GM13977 (cell line): Measurements from ENCODE around the gene GAPVD1.

Source experiments
- DNase-seq: peaks from one replicate; pipeline ENCODE4 v3.0.0; 2012; ENCODE audit warnings: low spot score
- CTCF ChIP-seq: IDR thresholded peaks from 2 replicates; pipeline ENCODE4 v1.5.1; 2012; ENCODE audit warnings: mild to moderate bottlenecking, control low read depth; ENCODE audit not compliant: insufficient read depth; ENCODE audit errors: extremely low read depth, missing control alignments
- in situ Hi-C: fragments of 300-500 bp; cut with MboI; formaldehyde crosslinking; loops from one replicate; pipeline ENCODE4 v1.12.0; 2022; ENCODE audit warnings: low sequenced_read_pairs, low pct_unique_long_range_greater_than_20kb, mixed read lengths, inconsistent platforms; ENCODE audit not compliant: unreplicated experiment

Gene GAPVD1

GRCh38 chr9:125337236-125337635 is 75.6 kb downstream of the GAPVD1 start:
- DNase-seq, result no peak
- in situ Hi-C loops, result no loop called here
- no peak for TF ChIP-seq CTCF

GRCh38 chr9:125338929-125339328 is 77.3 kb downstream of the GAPVD1 start:
- no peak for TF ChIP-seq CTCF
- no peak for DNase-seq
- in situ Hi-C loops, result no loop called here

GRCh38 chr9:125341566-125341965 is 79.9 kb downstream of the GAPVD1 start:
- no peak for DNase-seq
- in situ Hi-C loops, result no loop called here
- no peak for TF ChIP-seq CTCF

- no peak for DNase-seq
- no peak for TF ChIP-seq CTCF
- in situ Hi-C loops, result no loop called here
Observed at GRCh38 chr9:125343518-125344275, 82.1 kb downstream of the GAPVD1 start.

GRCh38 chr9:125346080-125346732 is 84.6 kb downstream of the GAPVD1 start:
- DNase-seq, result no peak
- in situ Hi-C loops, result no loop called here
- no peak for TF ChIP-seq CTCF

- DNase-seq, result no peak
- in situ Hi-C loops, result loop anchor here (25.0 kb wide), 2 partner anchors 443 to 568 kb away; partner anchors contain the start of gene OLFML2A
- TF ChIP-seq CTCF, result no peak
Observed at GRCh38 chr9:125355601-125356000, 94.0 kb downstream of the GAPVD1 start.
